Dermis microvascular lymphatic vessel endothelial cell (primary cell): Measurements from ENCODE around the gene NATD1. TPM values are rescaled to one million over a fixed set of nuclear protein-coding genes. Genes with fewer than 3 reads are reported as not detected.

Experiments used
- DNase-seq, 2 donors: peaks; one replicate each; pipeline versions ENCODE4 v3.0.0 to v3.0.0-alpha.2; 2010; ENCODE audit warnings: low read depth in 2 of 2
- total RNA-seq: library from RNA; depleted of rRNA; stranded (reverse); fragments of >200 nt; gene quantifications from 2 replicates; pipeline ENCODE4 v1.2.1, GENCODE V29; 2014

NATD1 gene
- 1.9 and 5.3 TPM in 2 replicates for total RNA-seq

GRCh38 chr17:21252796-21253645 is at the start of gene NATD1:
TSS of gene NATD1 (minus strand) at chr17:21253410. CDS start at chr17:21253264, 146 bp downstream.
- peak; percentile 61 to 91 for DNase-seq

DNA sequence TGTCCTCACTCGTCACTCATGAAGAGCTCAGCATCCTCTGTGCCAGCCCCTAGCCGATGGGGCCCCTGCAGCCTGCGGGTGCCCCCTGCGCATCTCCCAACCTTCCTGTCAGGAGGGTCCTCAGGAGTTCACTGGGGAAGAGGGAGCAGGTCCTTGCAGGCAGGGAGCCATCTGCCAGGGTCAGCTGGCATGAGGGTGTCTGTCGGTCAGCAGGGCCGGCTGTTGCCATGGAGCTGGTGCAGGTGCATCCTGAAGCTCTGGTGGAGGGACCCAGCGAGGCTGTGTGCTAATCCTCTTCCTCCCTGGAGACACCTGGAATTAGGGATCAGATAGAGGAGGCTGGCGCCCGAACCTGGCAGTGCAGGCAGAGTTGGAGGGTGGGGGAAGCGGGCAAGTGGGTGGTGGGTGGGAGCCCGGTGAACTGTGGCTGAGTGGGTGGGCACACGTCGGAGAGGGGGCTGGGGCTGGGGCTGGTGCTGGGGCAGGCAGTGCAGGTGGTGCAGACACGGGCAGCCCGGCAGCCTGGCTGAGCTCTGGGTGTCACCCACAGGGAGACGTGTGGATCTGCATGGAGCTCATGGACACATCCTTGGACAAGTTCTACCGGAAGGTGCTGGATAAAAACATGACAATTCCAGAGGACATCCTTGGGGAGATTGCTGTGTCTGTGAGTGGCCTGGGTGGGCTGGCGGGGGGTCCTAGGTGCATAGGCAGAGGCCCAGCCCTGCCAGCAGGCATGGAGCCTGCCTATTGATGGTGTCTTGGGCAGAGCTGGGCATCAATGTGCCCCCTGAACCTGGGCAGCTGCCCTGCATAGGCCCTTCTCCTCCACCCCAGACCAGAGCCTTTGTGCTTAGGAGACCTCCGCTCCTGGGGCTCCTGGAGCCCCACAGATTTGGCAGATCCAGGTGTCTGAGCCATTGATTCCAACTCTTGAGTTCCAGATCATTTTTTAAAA is 48.7 kb upstream of the NATD1 start:
- no peak for DNase-seq

DNA sequence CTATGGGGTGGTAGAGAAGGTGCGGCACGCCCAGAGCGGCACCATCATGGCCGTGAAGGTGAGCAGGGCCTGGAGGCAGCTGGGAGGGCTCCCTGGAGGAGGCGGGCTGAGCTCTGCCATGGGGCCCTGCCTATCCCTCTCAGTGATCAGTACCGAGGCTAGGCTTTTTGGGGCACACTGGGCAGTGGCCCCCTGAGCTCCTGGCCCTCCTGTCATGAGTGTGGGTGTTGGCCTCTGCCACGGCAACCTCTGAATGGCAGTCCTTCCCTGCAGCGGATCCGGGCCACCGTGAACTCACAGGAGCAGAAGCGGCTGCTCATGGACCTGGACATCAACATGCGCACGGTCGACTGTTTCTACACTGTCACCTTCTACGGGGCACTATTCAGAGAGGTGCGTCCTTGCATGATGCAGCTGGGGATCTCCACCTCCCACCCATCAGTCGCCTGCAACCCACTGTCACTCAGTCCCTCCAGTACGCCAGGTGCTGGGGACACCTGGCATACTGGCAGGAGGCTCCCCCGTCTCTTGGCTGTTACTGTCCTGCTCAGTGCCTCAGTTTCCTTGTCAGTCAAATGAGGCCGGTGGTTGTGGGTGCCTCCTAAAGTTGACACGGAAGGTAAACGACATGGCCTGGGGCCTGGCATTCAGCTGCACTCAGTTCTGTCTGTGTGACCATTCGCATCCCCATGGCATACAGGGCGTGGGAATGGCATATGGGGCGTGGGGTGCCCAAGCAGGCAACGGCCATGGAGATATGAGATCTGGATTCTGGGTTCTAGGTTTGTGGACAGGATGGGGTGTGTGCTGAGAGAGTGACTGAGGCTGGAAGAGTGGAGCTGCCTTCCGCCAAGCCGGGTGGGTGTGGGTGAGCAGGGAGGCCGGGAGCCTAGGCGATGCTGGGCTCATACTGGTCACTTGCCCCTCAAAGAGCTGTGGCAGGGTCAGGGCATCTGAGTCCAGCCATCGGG is 47.7 kb upstream of the NATD1 start:
- no peak for DNase-seq

DNA sequence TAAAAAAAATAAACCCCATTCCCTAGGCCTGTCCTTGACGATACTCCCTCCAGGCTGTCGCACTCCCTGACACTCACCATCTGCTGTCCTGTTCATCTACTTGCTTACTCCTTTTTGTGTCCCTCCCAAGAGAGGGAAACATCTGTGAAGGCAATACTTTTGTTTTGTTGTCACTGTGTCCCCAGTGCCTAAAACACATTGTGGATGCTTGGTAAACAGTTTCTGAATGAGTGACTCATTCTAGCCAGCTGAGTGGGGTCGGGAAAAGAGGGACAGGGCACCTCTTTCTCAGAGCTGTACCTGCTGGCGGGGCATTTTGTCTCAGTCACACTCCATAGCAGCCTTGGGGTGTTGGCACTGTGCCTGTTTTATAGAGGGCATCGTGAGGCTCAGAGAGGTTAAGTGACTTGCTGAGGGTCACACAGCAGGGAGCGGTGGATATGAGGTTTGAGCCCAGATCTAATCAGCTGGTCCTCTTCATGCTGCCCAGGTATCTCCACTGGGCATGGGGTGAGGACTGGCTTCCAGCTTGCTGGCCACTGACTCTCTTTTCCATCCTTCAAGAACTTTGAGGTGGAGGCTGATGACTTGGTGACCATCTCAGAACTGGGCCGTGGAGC is 46.9 kb upstream of the NATD1 start:
- no peak for DNase-seq

DNA sequence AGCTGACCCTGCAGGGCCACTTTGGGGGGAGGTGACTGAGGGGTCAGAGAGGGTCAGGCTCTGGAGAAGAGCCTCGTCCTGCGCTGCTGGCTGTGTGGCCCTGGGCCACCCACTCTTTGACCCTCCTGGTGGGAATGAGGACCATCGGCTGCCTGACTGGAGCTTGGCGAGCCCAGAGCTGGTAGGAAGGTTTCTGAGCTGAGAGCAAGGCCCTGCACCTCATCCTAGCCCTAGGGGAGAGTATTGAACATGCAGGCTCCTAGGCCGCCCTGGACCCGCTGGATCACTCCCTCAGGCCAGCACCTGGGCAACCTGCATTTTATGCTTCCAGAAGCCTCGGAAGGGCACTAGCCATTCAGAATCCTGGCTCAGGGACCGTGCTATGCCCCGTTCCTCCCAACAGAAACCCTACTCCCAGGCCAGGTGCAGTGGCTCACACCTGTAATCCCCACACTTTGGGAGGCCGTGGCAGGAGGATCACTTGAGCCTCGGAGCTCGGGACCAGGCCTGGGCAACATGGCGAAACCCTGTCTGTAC is 45.8 kb upstream of the NATD1 start:
- DNase-seq, result no peak

DNA sequence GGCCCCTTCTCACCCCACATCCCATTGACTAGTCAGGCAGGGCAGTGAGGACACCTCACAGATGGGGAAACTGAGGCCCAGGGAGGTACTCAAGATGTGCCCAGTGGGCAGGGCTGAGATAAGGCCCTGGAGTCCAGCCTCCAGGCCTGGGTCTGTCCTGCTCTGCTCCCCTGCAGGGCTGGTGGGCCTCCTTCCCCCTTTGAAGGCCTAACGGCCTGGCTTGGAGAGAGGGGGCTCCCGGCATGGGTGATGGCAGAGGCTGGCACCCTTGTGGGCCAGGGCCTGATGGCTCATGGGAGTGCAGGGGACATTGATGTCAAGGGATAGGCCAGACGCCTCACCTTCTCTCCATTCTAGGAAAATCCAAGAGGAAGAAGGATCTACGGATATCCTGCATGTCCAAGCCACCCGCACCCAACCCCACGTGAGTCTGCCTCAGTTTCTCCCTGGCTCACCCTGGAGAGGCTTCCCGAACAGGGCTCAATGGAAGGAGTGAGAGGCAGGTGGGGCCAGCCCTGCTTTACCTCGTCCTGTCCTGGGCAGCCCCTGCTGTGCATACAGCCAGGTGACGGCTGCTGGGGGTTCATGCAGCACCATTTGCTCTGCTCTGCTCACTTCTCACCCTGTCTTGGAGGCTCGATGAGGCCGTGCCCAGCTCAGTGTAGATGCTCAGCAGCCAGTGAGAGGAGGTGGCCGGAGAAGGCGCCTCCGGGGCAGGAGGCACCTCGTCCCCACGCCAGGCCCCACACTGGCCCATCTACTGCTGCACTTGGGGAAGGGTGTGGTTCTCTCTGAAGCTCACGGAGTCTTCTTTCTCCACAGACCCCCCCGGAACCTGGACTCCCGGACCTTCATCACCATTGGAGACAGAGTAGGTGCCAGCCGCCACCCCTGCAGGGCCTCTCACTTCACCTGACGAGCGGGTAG is 45.1 kb upstream of the NATD1 start:
- no peak for DNase-seq

- no peak for DNase-seq
Observed at GRCh38 chr17:21297597-21297996, 44.4 kb upstream of the NATD1 start.

DNA sequence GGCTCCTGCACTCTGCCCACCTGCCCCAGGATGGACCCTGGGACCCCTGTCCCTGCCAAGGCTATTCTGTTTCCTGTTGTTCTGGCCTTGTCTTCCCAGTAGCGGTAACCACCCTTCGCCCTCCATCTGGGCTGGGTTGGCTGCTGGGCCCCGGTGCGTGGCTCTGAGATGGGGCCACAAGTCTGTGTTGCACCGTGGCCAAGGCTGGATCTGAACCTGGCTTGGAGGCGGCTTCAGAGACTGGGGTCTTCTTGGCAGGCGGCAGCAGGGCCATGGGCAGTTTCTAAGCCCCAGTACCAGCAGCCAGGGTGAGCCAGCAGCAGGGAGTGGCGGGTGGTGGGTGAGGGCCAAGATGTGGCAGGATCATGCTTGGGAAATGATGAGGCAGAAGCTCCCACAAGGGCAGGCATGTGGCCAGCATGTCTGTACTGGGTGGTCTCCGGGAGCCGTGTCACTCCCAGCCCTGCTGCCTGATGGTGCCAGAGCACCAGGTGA is 43.9 kb upstream of the NATD1 start:
- no peak for DNase-seq

GRCh38 chr17:21296097-21297025 is 43.2 kb upstream of the NATD1 start:
- no peak for DNase-seq

GRCh38 chr17:21295036-21295952 is 42.1 kb upstream of the NATD1 start:
- DNase-seq, result no peak

DNA sequence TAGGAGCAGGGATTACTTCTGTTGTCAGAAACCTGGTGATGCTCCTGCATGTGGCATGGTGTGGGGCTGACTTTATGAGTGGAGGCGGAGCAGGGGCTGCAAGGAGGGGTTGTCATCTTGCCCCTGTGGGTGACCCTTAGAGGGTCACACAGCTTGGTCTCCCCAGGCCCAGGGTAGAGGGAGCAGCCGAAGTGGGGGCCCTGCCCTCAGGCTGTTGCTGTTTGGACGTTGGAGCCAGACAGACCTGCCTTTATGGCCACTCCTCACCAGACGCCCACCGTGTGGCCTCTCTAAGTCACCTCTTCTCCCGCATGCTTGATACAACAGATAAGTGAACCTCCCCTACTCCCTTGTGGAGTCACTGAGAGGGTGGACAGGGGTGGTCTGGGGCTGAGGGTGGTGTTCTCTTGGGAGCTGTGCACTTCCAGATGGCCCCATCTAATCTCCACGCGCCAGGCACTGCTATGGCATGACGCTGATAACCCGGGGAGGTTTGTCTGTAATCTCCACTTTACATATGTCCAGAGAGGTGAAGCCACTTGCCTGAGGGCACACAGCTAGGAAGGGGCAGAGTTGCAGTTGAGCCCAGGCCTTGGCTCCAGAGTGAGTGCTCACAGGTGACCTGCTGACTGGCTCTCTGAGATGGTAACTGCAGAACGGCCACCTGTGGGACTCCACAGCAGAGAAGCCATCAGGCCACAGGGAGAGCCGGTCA is 41.3 kb upstream of the NATD1 start:
- no peak for DNase-seq

DNA sequence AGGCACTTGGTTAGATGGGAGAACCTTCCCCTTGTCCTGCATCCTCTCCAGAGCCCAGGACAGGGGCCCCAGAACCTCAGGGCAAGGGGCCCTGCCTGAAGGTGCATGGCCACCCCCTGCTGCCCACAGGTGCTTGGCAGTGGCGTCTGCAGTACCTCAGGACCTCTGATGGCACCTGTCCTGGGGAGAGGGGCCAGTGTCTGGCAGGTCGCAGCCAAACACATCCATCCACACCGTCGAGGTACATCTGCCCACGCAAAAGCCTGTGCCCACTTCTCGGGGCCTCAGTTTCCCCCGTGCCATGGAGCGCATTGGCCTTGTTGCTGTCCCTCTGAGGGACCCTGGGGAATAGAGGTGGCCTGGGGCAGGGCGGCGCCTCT is 40.6 kb upstream of the NATD1 start:
- DNase-seq, result no peak

DNA sequence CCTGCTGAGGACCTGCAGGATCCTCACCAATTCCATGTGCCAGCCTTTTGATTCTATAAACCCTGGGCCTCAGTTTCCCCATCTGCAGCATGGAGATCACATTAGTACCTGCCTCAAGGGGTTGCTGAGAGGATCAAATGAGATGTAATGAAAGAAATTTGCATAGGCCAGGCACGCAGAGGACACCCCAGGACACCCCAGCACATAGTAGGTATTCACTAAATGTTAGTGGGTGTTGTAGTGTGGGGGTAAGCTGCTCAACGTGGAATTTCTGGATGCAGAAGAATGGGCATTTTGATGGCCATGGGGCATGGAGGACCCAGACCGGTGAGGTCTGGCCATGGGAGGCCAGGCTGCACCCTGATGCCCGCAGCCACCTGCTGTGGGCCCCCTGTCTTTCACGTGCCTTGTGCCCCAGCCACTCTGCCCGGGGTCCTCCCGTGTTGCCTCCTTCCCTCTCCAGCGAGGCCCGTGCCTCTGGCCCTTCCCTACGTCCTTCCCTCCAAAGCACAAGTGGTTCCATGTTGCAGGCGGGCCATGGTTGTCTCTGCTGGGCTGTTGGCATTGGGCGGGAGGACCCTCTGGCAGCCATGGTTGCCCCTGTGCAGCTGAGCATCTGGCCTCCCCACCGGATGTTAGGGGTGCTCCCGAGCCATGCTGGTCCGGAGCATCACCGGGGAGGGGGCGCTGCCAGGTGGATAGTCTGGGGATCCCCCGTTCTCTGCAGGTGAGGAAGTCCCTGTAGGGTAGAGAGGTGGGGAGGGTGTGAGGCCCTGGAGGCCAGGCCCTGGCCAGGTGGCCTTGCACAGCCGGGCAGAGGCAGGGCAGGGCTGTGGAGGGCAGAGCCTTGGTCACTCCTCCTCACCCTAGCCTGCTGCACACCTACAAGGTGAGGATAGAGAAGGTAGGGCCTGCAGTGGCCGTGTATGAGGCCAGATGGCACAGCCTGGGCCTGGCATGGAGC is 39.9 kb upstream of the NATD1 start:
- DNase-seq, result no peak

- DNase-seq, result no peak
Observed at GRCh38 chr17:21291862-21292261, 38.7 kb upstream of the NATD1 start.

DNA sequence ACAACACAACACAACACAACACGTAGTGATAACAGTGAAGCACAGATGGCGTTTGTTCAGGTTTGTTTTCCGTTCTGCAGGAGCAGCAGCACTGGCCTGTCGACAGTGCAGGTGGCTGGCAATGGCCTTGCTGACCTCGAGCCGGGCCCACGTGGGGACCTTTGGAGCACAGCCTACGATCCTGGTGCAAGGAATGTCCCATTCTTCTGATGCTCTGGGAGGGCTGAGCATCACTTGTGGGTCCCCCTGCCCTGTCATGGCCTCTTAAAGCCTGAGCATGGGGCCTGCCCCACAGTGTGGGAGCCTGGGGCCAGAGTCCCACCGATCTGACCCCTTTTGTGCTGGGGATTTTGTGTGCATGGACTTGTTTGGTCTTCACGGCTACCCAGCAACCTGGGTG is 38.1 kb upstream of the NATD1 start:
- no peak for DNase-seq
